Mucosa of descending colon (tissue), 3 donors: ENCODE data around the gene GLT8D1. TPM values are rescaled to one million over a fixed set of nuclear protein-coding genes. Genes with fewer than 3 reads are reported as not detected.

Experiments used
- ATAC-seq: fragments of 200-7000 bp; cut with Tn5 transposase; one replicate; pipeline ENCODE4 v1.9.1; 2020; ENCODE audit warnings: mild to moderate bottlenecking, moderate library complexity
- DNase-seq, 3 donors: peaks; one replicate each; pipeline ENCODE4 v3.0.0-alpha.2; 2020
- H3K36me3 ChIP-seq: fragments of 200-600 bp; one replicate; pipeline ENCODE4 v1.8.0; 2021; ENCODE audit warnings: low read depth, mild to moderate bottlenecking
- H3K4me1 ChIP-seq: fragments of 200-600 bp; one replicate; pipeline ENCODE4 v1.8.0; 2021; ENCODE audit warnings: low read depth, mild to moderate bottlenecking
- H3K4me3 ChIP-seq: fragments of 200-600 bp; one replicate; pipeline ENCODE4 v1.8.0; 2021; ENCODE audit warnings: mild to moderate bottlenecking
- H3K9me3 ChIP-seq: fragments of 200-600 bp; one replicate; pipeline ENCODE4 v1.8.0; 2021; ENCODE audit warnings: mild to moderate bottlenecking
- CTCF ChIP-seq: fragments of 200-600 bp; IDR thresholded peaks from one replicate; pipeline ENCODE4 v1.8.0; 2022; ENCODE audit warnings: antibody characterized with exemption, mild to moderate bottlenecking
- intact Hi-C, 2 donors: fragments of 100-400 bp; cut with DNase I in 1 of 2; cut with micrococcal nuclease in 1 of 2; formaldehyde crosslinking; loops; one replicate each; pipeline versions ENCODE4 v1.11.0 to v1.11.1; 2022; cut with DNase I, micrococcal nuclease
- total RNA-seq, 3 donors: library from RNA; stranded (reverse); fragmentation: NEBNext Ultra II Directional in 2 of 3; extraction: Animal tissue kit (Norgen Biotek cat#: 25700) in 2 of 3; gene quantifications; one replicate each; pipeline versions ENCODE4 v1.2.1 to v1.2.4, GENCODE V29; 2021 to 2023
- donor health status: DM: no; HTN: no; CAD: no; lungs with moderate emphysema.
- donor health status: DM: no; HTN: no; CAD: no.
- donor health status: DM: no; HTN: yes; CAD: no.

Gene GLT8D1
- total RNA-seq, 3 donors from 2014 or later = 24.4 to 36.0 (median 30.7) TPM

- DNase-seq = no peak
- H3K4me3 ChIP-seq = no peak overlapping the region
- no peaks in the 10 kb centered on the region for H3K4me1 ChIP-seq
- no peaks in the 10 kb centered on the region for H3K9me3 ChIP-seq
- H3K36me3 ChIP-seq = peaks cover 10% of the 10 kb centered on the region
- no peak for TF ChIP-seq CTCF
- intact Hi-C loops = no loop called here
- no peak for ATAC-seq
Observed at GRCh38 chr3:52695798-52696671, 9.6 kb downstream of the GLT8D1 start.

- H3K4me3 ChIP-seq = no peak overlapping the region
- intact Hi-C loops = no loop called here
- no peaks in the 10 kb centered on the region for H3K4me1 ChIP-seq
- no peaks in the 10 kb centered on the region for H3K9me3 ChIP-seq
- ATAC-seq = no peak
- H3K36me3 ChIP-seq = peaks cover 10% of the 10 kb centered on the region
- DNase-seq = no peak
- TF ChIP-seq CTCF = no peak
Observed at GRCh38 chr3:52694528-52695189, 10.9 kb downstream of the GLT8D1 start.

GRCh38 chr3:52693071-52693470, 12.5 kb downstream of the GLT8D1 start:
- intact Hi-C loops = no loop called here
- TF ChIP-seq CTCF = no peak
- Histone ChIP-seq H3K36me3 (peaks cover 10% of the 10 kb centered on the region), H3K4me3 (no peak overlapping the region), H3K4me1 (no peaks in the 10 kb centered on the region), H3K9me3 (no peaks in the 10 kb centered on the region)
- DNase-seq = no peak
- no peak for ATAC-seq

- H3K36me3 ChIP-seq = peaks cover 4% of the 10 kb centered on the region
- H3K9me3 ChIP-seq = no peaks in the 10 kb centered on the region
- ATAC-seq = no peak
- no peak for DNase-seq
- peaks cover 12% of the 10 kb centered on the region for H3K4me1 ChIP-seq
- intact Hi-C loops = no loop called here
- H3K4me3 ChIP-seq = no peak overlapping the region
- no peak for TF ChIP-seq CTCF
Observed at GRCh38 chr3:52690560-52690959, 15.0 kb downstream of the GLT8D1 start.

- intact Hi-C loops = no loop called here
Observed at GRCh38 chr3:52689151-52689550, 16.4 kb downstream of the GLT8D1 start.

More at GRCh38 chr3:52689151-52689550, 16.4 kb downstream of the GLT8D1 start:
- peaks cover 21% of the 10 kb centered on the region for H3K4me1 ChIP-seq
- no peak overlapping the region for H3K4me3 ChIP-seq
- H3K9me3 ChIP-seq = no peaks in the 10 kb centered on the region
- no peak for DNase-seq
- no peak for ATAC-seq
- no peak for TF ChIP-seq CTCF
- no peaks in the 10 kb centered on the region for H3K36me3 ChIP-seq
